22Rv1 (cell line): ENCODE data around the gene CCDC178.

ENCODE experiments used
- H3K27ac ChIP-seq: fragments of 450-650 bp; 2 replicates; pipeline ENCODE4 v1.5.1; 2017
- ZFX ChIP-seq: fragments of 450-650 bp; IDR thresholded peaks from 2 replicates; pipeline ENCODE4 v1.6.1; 2017; ENCODE audit warnings: antibody characterized with exemption, borderline replicate concordance
- TF ChIP-seq, protein P1 (sequence below): fragments of 450-650 bp; IDR thresholded peaks from 2 replicates; pipeline ENCODE4 v1.5.1; 2017; ENCODE audit warnings: mild to moderate bottlenecking

The CCDC178 gene

DNA sequence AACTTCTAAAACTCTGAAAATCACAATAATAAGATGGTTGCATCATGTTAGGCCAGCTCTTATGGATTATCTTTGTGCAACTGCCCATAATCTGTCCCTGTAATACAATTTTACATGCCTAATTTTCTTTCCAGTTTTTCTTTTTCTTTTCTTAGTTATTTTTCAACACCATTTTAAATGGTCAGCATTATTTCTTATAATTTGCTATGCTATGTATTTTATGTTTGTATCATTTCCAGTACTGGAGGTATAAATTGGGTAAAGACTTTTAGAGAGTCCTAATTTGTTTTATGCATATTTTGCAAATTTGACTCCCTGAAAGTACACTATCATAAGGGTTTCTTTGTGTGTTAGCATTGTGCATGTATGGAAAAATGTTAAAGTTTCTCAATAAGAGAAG, 333.0 kb downstream of the CCDC178 start:
- TF ChIP-seq, protein P1, sequence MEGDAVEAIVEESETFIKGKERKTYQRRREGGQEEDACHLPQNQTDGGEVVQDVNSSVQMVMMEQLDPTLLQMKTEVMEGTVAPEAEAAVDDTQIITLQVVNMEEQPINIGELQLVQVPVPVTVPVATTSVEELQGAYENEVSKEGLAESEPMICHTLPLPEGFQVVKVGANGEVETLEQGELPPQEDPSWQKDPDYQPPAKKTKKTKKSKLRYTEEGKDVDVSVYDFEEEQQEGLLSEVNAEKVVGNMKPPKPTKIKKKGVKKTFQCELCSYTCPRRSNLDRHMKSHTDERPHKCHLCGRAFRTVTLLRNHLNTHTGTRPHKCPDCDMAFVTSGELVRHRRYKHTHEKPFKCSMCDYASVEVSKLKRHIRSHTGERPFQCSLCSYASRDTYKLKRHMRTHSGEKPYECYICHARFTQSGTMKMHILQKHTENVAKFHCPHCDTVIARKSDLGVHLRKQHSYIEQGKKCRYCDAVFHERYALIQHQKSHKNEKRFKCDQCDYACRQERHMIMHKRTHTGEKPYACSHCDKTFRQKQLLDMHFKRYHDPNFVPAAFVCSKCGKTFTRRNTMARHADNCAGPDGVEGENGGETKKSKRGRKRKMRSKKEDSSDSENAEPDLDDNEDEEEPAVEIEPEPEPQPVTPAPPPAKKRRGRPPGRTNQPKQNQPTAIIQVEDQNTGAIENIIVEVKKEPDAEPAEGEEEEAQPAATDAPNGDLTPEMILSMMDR, result no peak
- TF ChIP-seq ZFX, result no peak
- no peak overlapping the region for H3K27ac ChIP-seq

DNA sequence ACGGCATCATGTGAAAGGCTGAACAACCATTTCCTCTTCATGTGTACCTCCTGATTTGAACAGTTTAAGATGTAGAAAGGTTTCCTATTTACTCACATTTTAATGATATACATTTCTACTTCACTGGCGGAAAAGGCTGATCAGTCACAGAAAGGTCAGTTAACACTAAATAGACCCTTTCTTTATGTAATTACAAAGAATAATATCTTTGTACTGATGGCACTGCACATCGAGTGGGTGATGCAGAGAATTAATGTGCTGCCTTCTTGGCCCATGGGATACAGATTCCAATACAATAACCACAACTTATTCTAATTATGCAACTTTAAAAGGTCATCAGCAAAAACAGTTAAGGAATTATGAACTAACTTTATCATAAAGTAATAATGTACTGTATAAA, 339.2 kb downstream of the CCDC178 start:
- H3K27ac ChIP-seq, result no peak overlapping the region
- TF ChIP-seq ZFX, result no peak
- TF ChIP-seq, protein P1, result no peak

DNA sequence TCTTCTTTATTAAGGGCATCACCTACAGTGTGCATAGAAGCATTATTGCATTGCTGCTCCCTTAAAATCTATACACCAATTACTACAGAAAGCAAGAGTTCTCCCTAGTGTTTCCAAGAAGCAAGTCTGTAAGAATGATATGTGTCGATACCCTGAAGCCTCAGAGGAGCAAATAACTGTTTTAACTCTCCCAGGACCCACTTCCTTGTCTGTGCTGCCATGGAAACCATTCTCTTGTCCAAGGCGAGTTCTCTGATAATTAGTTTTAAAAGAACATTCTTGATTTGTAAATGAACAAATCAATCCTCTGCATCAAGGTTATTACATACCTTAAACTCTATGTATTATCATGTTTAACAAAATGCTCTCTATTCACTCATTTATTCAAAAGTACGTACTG, 340.9 kb downstream of the CCDC178 start:
- TF ChIP-seq, protein P1, result no peak
- TF ChIP-seq ZFX, result no peak
- no peak overlapping the region for H3K27ac ChIP-seq

DNA sequence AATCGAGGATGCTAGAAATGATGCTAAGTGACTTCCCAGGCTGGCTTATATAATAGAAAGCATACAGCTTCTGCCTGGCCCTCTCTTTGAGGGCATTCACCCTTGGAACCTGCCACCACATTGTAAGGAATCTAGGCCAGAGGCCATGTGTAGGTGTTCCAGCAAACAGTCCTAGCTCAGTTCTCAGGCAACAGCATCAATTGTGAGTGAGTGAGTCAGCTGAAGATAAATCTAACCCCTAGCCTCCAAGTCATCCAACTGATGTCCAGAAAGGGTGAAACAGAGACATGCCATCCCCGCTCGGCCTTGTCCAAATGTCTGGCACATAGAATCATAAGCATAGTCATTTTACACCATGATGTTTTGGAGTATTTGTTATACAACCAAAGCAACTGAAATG, 343.4 kb downstream of the CCDC178 start:
- TF ChIP-seq, protein P1, result no peak
- no peak for TF ChIP-seq ZFX

GRCh38 chr18:33090461-33090860, 350.1 kb downstream of the CCDC178 start:
- no peak overlapping the region for H3K27ac ChIP-seq
- TF ChIP-seq ZFX, result no peak
- TF ChIP-seq, protein P1, result no peak

More for the DNA sequence above, 343.4 kb downstream of the CCDC178 start:
- no peak overlapping the region for H3K27ac ChIP-seq

GRCh38 chr18:33076601-33077000, 363.9 kb downstream of the CCDC178 start:
- no peak for TF ChIP-seq ZFX
- TF ChIP-seq, protein P1, result no peak
- H3K27ac ChIP-seq, result no peak overlapping the region

DNA sequence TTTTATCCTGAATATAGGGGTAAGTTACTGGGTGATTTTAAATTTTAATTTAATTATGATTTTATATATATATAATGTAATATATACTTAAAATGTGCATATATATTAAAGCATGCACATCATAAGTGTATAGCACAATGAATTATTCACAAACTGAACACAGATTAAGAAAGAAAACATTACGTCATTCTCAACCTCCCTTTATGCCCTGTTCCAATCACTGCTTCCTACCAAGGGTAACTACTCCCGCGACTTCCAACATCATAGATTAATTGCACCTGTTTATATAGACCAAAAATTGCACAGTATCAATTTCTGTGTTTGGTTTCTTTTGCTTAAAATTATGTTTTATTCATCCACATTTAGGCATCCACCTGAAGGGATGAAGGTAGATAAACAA, 366.4 kb downstream of the CCDC178 start:
- H3K27ac ChIP-seq, result no peak overlapping the region
- no peak for TF ChIP-seq ZFX
- TF ChIP-seq, protein P1, result no peak
